Fibroblast of pulmonary artery (primary cell): ENCODE measurements around the gene TFEC.

ENCODE experiments used
- DNase-seq: peaks from one replicate; pipeline ENCODE4 v3.0.0-alpha.2; 2010; ENCODE audit warnings: low read depth
- H3K4me3 ChIP-seq: replicated peaks from 2 replicates; pipeline ENCODE4 v1.5.1; 2011; ENCODE audit warnings: low read depth, mild to moderate bottlenecking, control low read depth, low read length, moderate library complexity
- CTCF ChIP-seq: IDR thresholded peaks from 2 replicates; pipeline ENCODE4 v1.5.1; 2011; ENCODE audit warnings: mild to moderate bottlenecking, control low read depth, low read length, inconsistent platforms; ENCODE audit errors: missing control alignments

The TFEC gene

GRCh38 chr7:116045532-116045931 is 15.0 kb upstream of the TFEC start:
- no peak for TF ChIP-seq CTCF
- DNase-seq: no peak

GRCh38 chr7:116041615-116042014 is 11.1 kb upstream of the TFEC start:
- DNase-seq: no peak
- no peak overlapping the region for H3K4me3 ChIP-seq
- TF ChIP-seq CTCF: no peak

More at GRCh38 chr7:116045532-116045931, 15.0 kb upstream of the TFEC start:
- H3K4me3 ChIP-seq: no peak overlapping the region

- TF ChIP-seq CTCF: no peak
- no peak overlapping the region for H3K4me3 ChIP-seq
- no peak for DNase-seq
Observed at GRCh38 chr7:116037401-116037800, 6.8 kb upstream of the TFEC start.

GRCh38 chr7:116034411-116034810 is 3.8 kb upstream of the TFEC start:
- no peak overlapping the region for H3K4me3 ChIP-seq
- DNase-seq: no peak
- TF ChIP-seq CTCF: no peak

- no peak for DNase-seq
- no peak overlapping the region for H3K4me3 ChIP-seq
- TF ChIP-seq CTCF: no peak
Observed at GRCh38 chr7:116032886-116033285, 2.3 kb upstream of the TFEC start.

- no peak for DNase-seq
- TF ChIP-seq CTCF: no peak
- H3K4me3 ChIP-seq: no peak overlapping the region
Observed at GRCh38 chr7:116028787-116029186, 1.8 kb downstream of the TFEC start.

GRCh38 chr7:116027786-116028185 is 2.8 kb downstream of the TFEC start:
- TF ChIP-seq CTCF: no peak
- no peak overlapping the region for H3K4me3 ChIP-seq
- no peak for DNase-seq
